BJ (cell line): ENCODE data around the gene DHH. TPM values are rescaled to one million over a fixed set of nuclear protein-coding genes. Genes with fewer than 3 reads are reported as not detected.
"Not testable (repeated sequence)": the region's sequence is repeated elsewhere in the genome, so short reads cannot be mapped to it uniquely, and the experiment has no call there.

Experiments used
- CTCF ChIA-PET: fragments of 350-600 bp; formaldehyde crosslinking; extraction: SDS; loops from one replicate; lab custom pipeline; 2021; ENCODE audit warnings: antibody characterized with exemption, inconsistent platforms; lab: Yijun Ruan, JAX
- POLR2A ChIA-PET: fragments of 300-600 bp; sonication (Branson Sonifier 250); formaldehyde crosslinking; extraction: SDS; loops from one replicate; lab custom pipeline; 2021; ENCODE audit warnings: antibody characterized with exemption; lab: Charles Lee
- DNase-seq: peaks from one replicate; pipeline ENCODE4 v3.0.0-alpha.2; 2011; ENCODE audit warnings: low read depth
- H3K27me3 ChIP-seq: 2 replicates; pipeline ENCODE4 v1.6.0; 2011; ENCODE audit warnings: low read length; ENCODE audit not compliant: control insufficient read depth, insufficient read depth
- H3K36me3 ChIP-seq: 2 replicates; pipeline ENCODE4 v1.5.1; 2011; ENCODE audit warnings: low read length; ENCODE audit not compliant: control insufficient read depth, insufficient read depth
- H3K4me3 ChIP-seq: 2 replicates; pipeline ENCODE4 v1.5.1; 2011; ENCODE audit warnings: low read depth, mild to moderate bottlenecking, control low read depth, low read length
- polyA plus RNA-seq: library from polyadenylated mRNA; depleted of rRNA; stranded (reverse); fragments of >200 nt; gene quantifications from 2 replicates; pipeline ENCODE4 v1.2.3, GENCODE V29; 2011
- TF ChIP-seq, protein P1 (sequence below): IDR thresholded peaks from 2 replicates; pipeline ENCODE4 v1.5.1; 2011; ENCODE audit warnings: low read depth, mild to moderate bottlenecking, control low read depth, inconsistent platforms, low read length, moderate library complexity; ENCODE audit not compliant: insufficient read depth

The DHH gene
- polyA plus RNA-seq, 1 experiment, result not detected

DNA sequence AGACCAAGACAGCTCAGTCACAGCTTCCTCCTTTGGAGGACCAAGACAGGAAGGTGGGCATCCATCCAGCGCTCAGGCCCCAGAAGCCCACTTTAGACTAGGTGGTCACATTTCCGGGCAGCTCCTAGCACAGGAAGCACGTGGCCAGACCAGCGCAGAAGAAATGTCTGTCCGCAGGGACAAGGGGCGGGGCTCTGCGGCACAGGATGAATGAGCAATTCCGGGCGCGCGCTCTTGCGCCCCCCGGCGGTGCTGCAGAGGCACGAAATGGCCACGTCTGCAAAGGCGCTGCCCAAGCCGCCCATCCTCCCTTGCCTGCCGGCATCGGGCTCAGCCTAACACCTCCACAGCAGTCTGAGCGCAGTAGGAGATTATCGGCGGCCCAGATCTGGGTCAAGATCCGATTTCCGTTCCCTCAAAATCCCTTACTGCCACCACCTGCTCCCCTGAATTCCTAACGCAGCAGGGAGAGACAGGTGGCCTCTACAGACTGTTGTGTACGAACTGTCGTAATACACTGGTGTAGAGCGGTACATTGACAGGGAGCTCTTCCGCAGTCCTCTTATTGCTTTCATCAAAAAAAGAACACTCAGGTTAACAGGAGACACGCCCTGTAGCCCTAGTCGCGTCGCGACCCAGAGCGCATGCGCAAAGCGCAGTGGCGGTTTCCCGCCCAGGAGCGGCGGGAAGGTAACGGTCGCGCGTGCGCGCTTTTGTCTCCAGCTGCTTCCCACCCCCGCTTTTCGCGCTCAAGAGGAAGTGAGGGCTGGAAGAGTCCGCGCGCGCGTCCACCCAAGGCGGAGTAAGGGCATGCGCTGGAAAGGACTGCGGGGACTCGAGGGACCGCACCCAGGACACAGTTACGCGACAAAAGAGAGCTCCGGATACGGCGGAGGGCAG, 35.8 kb upstream of the DHH start:
- DNase-seq, result peak; percentile 70
- POLR2A ChIA-PET, result interaction anchor here (0.5 to 2.6 kb wide), 13 partner anchors 20 to 382 kb away, joined by 3 to 24 read pairs (median 5); partner anchors contain the start of genes LMBR1L and TUBA1A
- CTCF ChIA-PET, result interaction anchor here (0.6 to 4.6 kb wide), 45 partner anchors 9 to 350 kb away, joined by 3 to 31 read pairs (median 4); partner anchors contain the start of genes DHH, LMBR1L and TUBA1A
- Histone ChIP-seq H3K4me3 (peak overlapping the region; percentile 100), H3K36me3 (peaks cover 19% of the 10 kb centered on the region), H3K27me3 (no peaks in the 10 kb centered on the region)
- TF ChIP-seq, protein P1, sequence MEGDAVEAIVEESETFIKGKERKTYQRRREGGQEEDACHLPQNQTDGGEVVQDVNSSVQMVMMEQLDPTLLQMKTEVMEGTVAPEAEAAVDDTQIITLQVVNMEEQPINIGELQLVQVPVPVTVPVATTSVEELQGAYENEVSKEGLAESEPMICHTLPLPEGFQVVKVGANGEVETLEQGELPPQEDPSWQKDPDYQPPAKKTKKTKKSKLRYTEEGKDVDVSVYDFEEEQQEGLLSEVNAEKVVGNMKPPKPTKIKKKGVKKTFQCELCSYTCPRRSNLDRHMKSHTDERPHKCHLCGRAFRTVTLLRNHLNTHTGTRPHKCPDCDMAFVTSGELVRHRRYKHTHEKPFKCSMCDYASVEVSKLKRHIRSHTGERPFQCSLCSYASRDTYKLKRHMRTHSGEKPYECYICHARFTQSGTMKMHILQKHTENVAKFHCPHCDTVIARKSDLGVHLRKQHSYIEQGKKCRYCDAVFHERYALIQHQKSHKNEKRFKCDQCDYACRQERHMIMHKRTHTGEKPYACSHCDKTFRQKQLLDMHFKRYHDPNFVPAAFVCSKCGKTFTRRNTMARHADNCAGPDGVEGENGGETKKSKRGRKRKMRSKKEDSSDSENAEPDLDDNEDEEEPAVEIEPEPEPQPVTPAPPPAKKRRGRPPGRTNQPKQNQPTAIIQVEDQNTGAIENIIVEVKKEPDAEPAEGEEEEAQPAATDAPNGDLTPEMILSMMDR, result peak; percentile 96

DNA sequence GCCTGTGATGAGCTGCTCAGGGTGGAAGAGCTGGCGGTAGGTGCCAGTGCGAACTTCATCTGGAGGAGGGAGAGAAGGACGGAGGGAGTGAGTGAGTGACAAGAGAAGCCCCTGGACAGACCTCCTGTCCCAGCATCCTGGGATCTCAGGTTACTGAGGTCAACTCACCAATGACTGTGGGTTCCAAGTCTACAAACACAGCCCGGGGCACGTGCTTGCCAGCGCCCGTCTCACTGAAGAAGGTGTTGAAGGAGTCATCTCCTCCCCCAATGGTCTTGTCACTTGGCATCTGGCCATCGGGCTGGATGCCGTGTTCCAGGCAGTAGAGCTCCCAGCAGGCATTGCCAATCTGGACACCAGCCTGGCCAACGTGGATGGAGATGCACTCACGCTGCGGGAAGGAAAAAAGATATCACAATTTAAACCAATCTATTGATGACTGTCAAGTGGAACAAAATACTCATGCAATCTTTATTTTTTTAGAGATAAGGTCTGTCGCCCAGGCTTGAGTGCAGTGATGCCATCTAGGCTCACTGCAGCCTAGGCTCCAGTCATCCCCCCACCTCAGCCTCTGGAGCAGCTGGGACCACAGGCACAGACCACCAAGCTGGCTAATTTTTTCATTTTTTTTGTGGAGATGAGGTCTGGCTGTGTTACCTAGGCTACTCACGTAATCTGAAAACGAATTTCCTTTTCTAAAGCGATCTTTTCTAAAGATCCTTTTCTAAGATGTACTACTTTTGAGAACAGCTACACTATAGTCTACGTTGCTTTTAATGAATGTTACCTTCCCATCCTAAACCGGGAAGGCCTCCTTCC, 34.9 kb upstream of the DHH start:
- no peak for DNase-seq
- CTCF ChIA-PET, result interaction anchor here (0.6 to 4.6 kb wide), 33 partner anchors 8 to 349 kb away, joined by 3 to 31 read pairs (median 5); partner anchors contain the start of genes DHH, LMBR1L and TUBA1A
- TF ChIP-seq, protein P1, result no peak
- POLR2A ChIA-PET, result interaction anchor here (0.7 to 2.6 kb wide), 3 partner anchors 8 to 103 kb away, joined by 3 to 13 read pairs (median 11); partner anchors contain the start of gene LMBR1L
- H3K36me3 ChIP-seq, result peaks cover 19% of the 10 kb centered on the region
- H3K27me3 ChIP-seq, result no peaks in the 10 kb centered on the region
- H3K4me3 ChIP-seq, result peak overlapping the region; percentile 100

DNA sequence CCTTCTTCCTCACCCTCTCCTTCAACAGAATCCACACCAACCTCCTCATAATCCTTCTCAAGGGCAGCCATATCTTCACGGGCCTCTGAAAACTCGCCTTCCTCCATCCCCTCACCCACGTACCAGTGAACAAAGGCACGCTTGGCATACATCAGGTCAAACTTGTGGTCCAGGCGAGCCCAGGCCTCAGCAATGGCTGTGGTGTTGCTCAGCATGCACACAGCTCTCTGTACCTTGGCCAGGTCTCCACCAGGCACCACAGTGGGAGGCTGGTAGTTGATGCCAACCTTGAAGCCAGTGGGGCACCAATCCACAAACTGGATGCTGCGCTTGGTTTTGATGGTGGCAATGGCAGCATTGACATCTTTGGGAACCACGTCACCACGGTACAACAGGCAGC, 33.4 kb upstream of the DHH start:
- DNase-seq, POLR2A ChIA-PET, H3K27me3 ChIP-seq, H3K4me3 ChIP-seq: not testable (repeated sequence)
- peaks cover 19% of the 10 kb centered on the region for H3K36me3 ChIP-seq
- CTCF ChIA-PET, result interaction anchor here (0.9 to 4.3 kb wide), 6 partner anchors 9 to 131 kb away, joined by 3 to 25 read pairs (median 6); partner anchors contain the start of gene LMBR1L

GRCh38 chr12:49126852-49127763, 32.5 kb upstream of the DHH start:
- Histone ChIP-seq H3K36me3 (peaks cover 19% of the 10 kb centered on the region), H3K27me3 (no peaks in the 10 kb centered on the region), H3K4me3 (no peak overlapping the region)
- ChIA-PET CTCF (interaction anchor here (0.9 to 4.3 kb wide), 6 partner anchors 8 to 130 kb away, joined by 3 to 25 read pairs (median 6); partner anchors contain the start of gene LMBR1L), POLR2A (interaction anchor here (0.6 kb wide), 1 partner anchor 108 kb away, joined by 7 read pairs; no protein-coding TSS in a partner anchor)
- TF ChIP-seq, protein P1, result no peak
- DNase-seq, result no peak
